GM12874 (cell line): ENCODE data around the gene LAMA4.

ENCODE experiments used
- TF ChIP-seq, protein P1 (sequence below): IDR thresholded peaks from 2 replicates; pipeline ENCODE4 v1.5.1; 2011; ENCODE audit warnings: low read depth, mild to moderate bottlenecking, control low read depth, low read length, moderate library complexity; ENCODE audit not compliant: insufficient read depth

LAMA4 gene

DNA sequence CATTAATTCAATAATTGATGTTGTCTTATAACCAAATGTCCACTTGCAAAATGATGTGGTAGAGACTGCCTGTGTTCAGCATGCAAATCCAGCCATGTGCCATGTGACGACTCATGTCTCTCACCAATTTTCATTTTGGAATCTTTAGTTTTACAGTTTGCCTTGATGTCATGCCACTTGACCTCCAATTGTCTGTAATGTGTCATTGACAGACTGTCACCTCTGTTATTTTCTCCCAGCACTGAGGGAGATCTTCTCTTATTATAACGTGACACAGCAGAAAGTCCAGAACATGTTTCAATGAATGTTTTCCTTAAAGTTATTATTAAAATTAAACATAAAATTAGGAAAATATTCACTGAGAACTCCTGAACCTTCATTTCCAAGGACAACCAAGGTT, 56.7 kb downstream of the LAMA4 start:
- TF ChIP-seq, protein P1, sequence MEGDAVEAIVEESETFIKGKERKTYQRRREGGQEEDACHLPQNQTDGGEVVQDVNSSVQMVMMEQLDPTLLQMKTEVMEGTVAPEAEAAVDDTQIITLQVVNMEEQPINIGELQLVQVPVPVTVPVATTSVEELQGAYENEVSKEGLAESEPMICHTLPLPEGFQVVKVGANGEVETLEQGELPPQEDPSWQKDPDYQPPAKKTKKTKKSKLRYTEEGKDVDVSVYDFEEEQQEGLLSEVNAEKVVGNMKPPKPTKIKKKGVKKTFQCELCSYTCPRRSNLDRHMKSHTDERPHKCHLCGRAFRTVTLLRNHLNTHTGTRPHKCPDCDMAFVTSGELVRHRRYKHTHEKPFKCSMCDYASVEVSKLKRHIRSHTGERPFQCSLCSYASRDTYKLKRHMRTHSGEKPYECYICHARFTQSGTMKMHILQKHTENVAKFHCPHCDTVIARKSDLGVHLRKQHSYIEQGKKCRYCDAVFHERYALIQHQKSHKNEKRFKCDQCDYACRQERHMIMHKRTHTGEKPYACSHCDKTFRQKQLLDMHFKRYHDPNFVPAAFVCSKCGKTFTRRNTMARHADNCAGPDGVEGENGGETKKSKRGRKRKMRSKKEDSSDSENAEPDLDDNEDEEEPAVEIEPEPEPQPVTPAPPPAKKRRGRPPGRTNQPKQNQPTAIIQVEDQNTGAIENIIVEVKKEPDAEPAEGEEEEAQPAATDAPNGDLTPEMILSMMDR: no peak

DNA sequence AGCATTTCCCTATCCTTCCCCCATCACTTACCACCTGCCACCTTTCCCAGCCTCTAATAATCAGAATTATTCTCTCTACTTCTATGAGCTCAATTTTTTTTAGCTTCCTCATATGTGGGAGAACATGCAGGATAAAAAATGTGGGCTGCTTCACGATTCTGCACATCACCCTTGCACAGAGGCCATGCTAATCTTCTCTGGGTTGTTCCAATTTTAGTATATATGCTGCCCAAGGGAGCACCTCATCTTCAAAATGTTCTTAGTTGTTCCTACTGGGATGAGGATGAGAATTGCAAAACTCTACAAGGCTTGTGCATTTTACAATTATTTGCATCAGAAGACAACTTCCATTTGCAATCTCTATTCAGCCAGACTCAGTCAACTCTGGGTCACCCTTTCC, 58.1 kb downstream of the LAMA4 start:
- TF ChIP-seq, protein P1: no peak

DNA sequence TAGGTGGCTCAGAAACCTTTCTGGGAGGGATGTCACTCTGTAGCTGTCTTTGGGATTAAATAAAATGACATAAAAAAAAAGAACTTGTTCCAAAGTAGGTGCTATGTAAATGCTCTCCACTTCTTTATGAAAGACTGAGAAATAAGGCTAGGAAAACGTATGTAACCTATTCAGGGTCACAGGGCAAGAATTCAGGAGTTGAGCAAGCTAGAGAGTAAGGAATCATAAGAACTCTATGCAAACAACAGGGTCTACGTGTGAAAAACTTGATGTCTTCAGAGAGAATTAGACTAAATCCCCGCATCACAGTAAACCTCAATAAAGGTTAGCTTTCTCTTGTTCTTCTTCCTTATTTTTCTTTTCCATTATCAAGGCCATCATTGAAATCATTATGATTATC, 59.2 kb downstream of the LAMA4 start:
- TF ChIP-seq, protein P1: no peak

DNA sequence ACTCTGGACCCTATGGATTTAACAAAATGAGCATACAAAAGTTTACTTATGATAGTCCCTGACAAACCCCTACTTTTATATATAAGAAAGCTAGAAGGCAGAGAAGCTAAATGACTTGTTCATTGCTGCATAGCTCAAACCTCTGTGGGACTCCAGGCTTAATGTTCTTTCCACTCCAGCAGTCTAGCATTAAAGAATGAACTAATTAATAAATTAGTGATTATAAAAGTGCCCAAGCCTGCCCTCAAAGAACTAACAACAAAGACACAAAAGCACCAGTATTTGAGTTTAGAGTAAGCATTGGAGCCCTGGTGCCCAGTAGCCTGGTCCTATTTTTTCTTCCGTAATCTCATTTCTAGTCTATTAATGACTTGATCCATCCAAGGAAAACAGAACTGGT, 59.9 kb downstream of the LAMA4 start:
- TF ChIP-seq, protein P1: no peak

DNA sequence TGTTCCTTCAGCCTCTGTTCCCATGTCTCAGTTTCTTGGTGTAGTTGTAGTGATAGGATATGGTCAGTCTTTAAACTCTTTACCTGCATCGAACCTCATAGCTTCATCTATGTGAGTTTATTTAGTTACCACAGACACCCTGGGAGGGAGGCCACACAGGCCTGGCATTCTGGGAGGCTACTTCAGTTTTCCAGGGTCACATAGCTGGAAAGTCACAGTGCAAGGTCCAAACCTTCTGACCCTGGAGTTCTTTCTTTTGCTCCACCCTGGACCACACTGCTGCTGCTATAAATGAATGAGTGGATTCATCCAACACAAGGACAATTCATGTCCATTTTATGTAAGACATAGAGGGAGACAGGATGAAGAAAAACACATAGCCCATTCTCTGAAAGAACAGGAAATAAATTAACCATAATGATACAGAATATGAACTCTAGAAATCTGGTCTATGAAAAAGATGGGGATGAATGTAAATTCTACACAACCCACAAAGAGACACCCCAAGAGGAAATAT, 60.8 kb downstream of the LAMA4 start:
- TF ChIP-seq, protein P1: no peak

DNA sequence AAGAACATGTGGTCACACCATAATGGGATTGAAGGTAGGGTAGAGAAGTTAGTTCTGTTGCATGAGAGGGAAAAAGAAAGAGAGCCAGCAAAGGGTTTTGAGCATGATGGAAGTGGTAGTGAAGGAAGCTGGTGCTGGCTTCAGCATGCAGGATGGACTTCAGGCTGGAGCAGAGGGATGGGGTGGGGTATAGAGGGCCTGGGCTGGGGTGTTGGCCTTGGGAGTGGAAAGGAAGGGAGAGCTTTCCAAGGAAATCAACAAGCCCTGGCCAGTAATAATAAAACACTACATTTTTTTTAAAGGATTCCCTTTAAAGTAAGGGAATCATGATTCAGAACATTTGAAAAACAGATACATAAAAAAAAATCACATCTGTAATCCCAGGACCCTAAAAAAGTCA, 61.2 kb downstream of the LAMA4 start:
- TF ChIP-seq, protein P1: no peak

DNA sequence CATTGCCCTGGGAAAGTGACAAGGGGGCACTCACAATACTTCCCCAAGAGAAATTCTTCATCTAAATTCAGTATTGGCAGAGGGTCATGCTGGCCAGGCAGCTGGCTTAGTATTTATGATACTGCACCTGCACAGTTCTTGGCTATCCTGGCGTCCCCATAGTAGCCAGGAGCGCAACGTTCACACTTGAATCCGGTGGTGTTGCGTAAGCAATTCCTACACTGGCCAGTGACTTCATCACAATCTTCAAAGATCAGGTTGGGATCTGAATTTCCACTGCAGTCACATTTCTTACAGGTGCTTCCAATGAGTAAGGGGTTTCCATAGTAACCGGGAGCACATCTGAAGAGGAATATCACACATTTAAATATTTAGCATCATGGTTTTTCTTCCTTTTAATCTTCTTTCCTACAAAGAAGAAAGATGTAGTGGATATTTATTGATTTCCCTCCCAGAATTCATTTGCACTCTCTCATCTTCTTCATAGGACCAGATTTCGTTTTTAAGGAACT, 62.8 kb downstream of the LAMA4 start:
- TF ChIP-seq, protein P1: no peak
